Activated gamma-delta T cell treated with anti-CD3 and anti-CD28 coated beads, Interleukin-2, amount 50 U/mL, for 16 hours (primary cell): ENCODE results near the gene CRADD.
"Not testable (repeated sequence)": the region's sequence is repeated elsewhere in the genome, so short reads cannot be mapped to it uniquely, and the experiment has no call there.

ENCODE experiments used
- DNase-seq: peaks from one replicate; pipeline ENCODE4 v3.0.0-alpha.2; 2020; ENCODE audit warnings: low read depth

The CRADD gene

DNA sequence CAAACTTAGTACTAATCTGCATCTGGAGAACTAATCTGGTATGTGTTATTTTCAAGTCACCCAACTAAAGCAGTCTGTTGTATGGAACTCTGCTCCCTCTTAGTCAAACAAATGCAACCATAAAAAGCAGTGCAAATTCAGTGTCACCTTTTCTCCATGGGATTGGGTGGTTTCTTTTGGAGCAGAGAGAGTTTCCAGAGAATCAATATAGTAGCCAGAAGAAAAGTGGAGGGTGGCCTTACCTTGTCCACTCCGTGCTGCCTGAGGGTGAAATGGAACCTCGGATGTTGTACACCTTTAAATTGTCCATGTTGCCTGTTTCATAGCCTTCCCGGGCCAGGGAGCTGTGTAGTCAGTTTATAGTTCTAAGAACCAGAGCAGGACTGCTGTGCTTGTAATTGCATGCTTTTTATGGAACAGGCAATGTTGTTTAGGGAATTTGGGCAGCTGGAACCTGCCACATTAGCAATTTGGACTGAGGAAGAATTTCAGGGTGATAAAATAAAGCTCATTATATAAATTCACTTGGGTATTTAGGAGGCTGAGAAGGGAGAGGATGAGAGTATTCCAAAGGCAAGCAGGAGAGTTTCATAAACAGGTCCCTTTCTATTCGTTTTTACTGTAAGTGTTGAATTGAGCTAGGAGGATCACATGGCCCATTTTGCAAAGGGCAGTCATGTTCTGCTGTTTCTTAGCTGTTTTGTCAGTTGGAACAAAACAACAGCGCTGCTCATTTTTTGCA is 60.5 kb downstream of the CRADD start:
- DNase-seq = no peak

DNA sequence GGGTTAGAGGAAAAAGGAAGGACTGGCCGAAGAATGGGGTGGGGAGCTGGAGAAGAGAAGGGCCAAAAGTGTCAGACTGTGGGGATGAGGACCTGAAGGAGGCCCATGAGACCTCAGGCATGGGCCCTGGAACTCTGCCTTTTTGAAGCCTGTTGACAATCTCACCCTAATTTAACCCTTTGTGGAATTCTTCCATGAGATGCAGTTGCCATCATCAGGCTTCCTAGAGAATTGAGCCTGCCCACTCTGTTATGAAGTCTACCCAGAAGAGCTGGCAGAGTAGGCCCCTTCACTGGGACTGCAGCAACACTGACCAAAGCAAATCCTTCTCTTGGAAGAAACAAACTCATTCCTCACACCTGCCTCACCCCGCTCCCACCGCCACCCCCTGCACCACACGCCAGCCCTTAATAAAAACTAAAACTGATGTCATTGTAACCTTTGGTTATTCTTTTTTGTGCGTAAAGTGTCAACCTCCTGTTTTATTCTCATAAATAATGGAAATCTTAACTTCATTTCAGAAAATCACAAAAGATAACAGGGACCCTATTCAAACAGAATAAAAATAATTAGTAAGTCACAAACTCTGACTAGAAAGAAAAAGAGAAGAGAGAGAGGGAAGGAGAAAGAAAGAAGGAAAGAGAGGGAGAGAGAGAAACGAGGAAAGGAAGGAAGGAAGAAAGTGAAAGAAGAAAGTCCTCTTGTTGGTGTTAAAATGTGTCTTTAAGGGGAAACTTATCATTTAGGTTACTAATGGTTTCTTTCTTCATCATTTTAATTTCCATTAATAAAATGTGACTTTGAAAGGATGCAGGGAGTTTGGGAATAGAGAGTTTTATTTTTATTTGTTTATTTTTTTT is 61.3 kb downstream of the CRADD start:
- no peak for DNase-seq

DNA sequence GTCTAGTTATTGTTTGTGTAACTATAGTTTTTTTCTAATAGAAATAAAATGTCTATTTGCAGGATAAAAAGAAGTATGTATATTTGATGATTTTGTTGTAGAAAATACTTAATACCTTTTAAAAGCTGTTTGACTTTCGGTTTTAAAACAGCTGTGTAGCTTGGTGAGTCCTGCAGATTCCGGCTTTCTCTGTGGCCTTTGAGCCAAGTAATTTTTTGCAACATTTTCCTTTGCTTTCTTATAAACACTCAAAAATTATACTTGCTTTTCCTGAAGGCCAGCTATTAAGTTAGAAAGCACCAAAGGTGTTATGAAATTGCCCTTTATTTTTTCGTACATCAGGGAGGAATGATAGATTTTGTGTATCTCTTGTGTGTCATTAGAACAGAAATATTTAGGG is 63.6 kb downstream of the CRADD start:
- no peak for DNase-seq

DNA sequence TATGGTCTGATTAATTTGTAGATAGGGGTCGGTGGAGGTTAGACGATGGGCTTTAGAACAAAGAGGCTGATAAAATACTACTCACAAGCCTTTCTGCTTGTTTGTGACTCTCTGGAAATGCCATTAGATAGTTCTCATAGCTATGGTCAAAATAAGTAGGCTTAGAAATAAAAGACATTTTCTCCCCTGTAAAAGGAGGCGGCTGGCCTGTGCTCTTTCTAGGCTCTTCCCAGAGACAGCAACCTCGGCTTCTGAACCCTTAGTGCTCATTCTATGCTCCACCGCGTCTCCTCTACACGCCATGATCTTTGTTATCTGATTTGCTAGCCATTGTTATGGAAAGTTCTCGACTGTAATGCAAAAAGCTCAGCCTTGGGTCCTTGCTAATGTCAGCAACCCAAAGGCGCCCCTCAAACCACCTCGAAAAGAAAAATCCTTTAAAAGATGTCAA is 64.5 kb downstream of the CRADD start:
- DNase-seq = no peak

DNA sequence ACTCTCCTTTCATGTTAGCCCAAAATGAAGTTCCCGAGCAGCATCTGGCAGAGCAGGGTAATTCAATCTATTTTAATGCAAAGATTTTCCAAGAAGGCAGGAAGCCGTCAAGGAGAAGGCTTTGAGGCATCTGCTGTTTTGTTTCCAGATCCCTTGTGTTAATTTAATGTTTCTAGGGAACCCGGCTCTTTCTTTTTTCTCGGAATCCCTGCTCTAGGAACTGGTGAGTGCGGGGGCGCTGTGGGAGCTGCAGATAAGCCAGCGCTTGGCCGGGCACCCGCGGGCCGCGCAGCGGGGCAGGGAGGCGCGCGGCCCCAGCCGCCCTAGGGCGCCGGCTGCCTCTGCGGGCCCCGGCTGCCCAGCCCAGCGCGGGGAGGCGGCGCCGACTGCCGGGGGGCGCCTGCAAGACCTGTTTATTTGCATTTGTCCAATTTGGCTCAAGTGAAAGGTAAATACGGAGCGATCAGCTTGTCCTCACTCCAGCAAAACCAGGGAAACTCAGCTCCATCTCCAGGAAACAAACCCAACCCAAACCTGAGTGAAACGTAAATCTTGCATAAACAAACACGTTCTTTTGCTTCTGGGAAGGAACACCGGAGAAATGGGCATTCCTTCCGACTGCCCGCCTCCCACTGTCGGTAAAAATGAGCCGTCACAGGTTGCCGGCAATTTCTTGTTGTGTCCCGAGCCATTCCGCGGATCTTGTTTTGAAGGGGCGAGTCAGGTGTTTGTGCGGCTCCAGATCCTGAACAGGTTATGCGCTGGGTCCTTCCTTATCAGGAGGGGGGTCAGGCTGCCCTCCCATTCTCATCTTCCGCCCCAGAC is 65.1 kb downstream of the CRADD start:
- peak; percentile 7 for DNase-seq

DNA sequence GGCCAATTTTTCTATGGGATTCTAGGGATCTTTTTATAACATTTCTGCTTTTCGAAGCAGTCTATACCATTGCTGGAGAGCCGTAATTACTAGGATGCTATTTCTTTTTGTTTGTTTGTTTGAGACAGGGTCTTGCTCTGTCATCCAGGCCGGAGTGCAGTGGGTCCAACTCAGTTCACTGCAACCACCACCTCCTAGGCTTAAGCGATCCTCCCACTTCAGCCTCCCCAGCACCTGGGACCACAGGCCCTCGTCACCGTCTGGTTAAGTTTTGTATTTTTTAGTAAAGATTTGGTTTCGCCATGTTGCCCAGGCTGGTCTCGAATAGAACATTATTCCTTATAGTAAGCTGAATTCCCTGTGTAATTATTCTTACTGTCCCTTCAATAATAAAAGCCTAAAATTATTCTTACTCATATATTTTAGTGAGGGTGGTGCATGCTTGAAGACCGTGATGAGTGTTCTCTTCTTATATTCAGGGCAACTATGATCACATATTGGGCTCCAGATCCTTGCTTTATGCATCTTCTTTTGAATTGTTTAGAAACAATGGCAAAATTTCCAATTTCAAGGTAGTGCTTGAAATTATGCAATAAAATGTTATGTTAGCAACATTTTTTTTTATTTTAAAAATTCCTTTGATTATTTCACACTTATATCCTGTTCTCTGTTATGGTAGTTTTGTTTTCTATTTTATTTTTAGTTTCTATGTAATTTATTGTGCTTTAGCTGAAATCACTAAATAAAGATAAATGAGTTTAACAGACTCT is 66.2 kb downstream of the CRADD start:
- DNase-seq = no peak

DNA sequence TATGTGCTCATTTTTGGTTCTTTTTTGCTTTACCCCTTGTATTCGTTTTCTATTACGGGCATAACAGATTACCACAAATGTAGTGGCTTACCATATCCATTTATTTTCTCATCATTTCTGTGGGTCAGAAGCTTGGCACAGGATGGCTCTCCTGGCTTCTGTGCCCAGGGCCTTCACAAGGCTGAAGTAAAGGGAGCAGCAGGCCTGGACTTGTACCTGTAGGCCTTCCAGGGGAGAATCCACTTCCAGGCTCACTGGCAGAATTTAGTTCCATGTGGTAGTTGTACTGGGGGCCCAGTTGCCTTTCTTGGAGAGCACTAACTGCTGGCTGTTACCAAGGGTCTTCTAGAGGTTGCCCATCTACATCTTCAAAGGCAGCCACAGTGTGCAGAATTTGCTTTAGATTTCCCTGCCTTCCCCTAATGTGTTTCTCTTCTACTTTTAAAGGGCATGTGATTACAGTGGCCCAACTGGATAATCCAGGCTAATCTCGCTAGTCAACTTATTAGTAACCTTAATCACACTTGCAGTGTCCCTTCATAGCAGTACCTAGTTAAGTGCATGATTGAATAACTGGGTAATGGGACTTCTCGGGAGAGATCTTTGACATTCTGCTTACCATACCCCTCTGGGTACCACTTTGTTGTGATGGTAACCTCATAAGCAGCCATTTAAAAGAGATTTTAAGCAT is 67.0 kb downstream of the CRADD start:
- DNase-seq = no peak

DNA sequence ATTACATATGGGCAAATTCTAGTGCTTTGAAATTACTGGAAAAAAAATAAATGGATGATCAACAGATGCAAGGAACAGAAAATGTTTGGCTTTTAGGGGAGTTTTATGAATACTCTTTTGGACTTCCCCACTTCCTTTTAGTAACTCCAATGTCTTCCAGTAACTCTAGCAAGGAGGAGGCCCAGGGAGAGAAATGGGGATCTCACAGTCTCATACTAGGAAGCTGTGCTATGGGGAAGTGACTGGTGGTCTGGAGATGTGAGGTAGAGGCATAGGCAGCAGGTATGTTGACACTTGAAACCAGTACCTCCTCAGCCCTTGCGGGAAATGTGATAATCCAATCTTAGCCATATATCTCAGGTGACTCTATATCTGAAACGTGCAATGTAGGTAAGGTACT is 68.1 kb downstream of the CRADD start:
- DNase-seq = no peak

DNA sequence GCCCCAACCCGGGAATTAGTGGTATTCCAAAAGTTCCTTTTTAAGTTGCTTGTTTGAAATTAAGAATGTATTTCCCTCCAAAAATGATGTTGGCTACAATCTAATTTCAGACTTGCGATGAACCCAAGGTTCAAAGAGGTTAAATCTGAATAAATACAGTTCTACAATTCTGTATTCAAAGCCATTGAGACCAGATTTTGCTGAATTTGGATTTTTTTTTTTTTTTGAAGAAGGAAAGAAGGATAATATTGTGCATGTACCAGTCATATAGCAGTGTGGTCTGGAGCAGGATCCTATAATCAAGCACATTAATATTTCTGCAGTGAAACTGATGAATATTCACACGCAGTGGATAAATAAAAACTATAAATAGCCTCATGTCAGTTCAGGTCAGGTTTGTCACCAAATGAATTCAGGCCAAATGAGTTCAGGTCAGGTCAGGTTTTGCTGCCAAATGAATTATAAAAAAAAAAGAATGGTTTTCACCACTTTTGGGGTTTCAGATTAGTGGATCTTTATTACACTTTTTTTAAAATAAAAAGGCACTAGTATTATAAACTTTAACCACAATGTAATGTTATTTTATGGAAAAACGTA is 69.5 kb downstream of the CRADD start:
- DNase-seq = no peak

DNA sequence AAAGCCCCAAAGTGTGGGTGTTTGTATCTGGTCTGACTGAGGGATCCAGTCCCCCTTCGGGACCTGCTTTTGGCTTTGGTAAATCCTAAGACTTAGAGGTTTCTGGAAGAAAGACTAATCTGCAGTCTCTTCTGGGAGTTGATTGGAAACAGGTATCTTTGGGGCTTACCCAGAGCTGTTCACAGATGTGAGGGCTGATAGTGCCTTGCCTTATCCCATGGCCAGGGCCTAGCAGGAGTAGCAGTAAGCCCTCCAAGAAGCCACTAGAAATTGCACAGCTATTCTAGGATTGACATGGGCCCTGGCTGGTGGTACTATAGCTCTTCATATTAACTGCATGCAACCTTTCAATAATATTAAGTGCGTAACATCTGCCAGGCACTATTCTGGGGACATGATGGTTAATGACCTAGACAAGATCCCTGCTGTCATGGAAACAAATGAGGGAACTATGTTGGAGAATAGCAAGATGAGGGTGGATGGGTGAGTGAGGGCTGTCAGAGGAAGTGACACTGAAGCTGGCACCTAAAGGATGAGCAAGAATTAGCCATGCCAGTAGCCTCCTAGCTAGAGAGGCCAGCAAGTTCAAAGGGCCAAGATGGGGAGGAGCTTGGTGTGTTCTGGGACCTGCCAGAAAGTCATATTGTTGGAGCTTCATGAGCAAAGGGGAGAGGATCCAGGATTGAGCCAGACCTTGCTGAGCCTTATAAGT is 71.7 kb downstream of the CRADD start:
- no peak for DNase-seq

DNA sequence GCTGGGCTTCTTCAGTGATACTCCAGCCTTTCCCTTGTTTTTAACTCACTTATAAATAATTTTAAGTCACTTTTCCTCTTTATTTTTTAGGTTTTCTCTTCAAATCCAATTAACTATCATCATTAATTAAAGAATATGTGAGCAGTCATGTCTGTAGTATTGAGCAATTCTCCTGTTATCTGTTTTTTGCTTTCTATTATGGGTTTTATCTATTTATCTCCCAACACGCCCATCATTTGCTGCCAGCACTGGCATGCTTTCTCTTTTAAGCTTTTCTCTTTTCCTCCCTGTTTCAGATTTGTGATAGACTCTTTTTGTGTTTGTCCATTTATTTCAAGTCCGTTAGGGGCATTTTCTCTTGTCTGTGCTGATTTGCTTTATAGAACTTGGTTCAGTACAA is 72.3 kb downstream of the CRADD start:
- DNase-seq = no peak

DNA sequence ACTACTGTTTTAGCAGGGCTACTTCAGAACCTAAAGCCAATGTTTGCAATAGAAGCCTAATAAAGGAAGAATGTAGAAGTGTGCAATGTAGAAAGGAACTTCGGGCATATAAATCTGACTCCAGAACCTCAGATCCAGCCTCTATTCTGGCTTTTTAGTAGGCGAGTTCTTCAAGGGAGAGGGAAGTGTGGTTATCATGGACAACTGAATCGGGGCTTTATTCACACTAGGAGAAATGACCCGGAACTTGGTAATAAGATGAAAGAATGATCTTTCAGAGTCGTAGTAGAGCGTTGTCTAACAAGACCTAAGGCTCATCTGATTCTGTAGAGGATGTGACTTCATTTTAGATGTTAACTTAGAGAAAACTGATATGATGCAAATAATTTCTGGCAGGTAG is 72.9 kb downstream of the CRADD start:
- no peak for DNase-seq

DNA sequence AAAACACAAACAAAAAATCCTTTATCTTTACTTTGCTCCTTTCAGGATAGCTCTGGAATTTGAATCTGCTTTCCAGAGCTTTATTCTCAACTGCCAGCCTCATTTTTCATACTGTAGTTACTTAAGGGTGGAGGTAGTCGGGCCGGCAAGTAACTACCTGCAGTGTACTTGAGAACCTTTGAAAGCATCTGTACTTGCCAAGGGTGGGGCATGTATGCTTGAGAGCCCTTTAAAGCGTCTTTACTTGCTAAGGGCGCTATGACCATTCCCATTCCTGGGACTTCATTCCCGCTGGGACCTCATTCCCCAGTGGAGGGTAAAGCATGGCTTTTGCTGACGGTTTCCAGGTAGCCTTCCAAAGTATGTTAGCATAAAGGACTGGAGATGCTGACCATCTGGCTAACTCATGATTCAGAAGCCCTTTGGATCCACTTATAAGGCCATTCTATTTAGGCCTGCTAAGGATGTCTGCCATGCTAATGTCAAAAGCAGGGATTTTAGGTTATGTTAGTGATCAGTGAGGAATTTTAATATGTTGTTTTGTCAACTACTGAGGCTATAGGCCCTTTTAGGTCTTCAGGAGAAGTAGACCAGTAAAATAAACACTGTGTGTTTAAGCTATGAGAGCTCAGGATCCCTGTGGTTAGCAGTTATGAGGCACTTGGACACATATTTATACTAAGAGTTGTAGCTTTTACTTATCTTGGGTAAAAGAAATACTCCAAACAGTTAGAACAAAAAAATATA is 74.9 kb downstream of the CRADD start:
- DNase-seq = no peak

DNA sequence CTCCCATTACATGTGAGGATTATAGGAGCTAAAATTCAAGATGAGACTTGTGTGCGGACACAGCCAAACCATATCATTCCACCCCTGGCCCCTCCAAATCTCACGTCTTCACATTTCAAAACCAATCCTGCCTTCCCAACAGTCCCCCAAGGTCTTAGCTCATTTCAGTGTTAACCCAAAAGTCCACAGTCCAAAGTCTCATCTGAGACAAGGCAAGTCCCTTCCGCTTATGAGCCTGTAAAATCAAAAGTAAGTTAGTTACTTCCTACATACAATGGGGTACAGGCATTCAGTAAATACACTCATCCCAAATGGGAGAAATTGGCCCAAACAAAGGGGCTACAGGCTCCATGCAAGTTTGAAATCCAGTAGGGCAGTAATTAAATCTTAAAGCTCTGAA is 76.1 kb downstream of the CRADD start:
- DNase-seq = no peak

DNA sequence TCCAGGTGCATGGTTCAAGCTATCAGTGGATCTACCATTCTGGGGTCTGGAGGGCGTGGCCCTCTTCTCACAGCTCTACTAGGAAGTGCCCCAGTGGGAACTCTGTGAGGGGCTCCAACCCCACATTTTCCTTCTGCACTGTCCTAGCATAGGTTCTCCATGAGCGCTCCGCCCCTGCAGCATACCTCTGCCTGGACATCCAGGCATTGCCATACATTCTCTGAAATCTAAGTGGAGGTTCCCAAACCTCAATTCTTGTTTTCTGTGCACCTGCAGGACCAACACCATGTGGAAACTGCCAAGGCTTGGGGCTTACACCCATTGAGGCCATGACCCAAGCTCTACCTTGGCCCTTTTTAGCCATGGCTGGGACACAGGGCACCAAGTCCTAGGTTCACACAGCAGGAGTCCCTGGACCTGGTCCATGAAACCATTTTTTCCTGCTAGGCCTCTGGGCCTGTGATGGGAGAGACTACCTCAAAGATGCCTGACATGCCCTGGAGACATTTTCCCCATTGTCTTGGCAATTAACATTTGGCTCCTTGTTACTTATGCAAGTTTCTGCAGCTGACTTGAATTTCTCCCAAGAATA is 76.8 kb downstream of the CRADD start:
- DNase-seq = no peak

DNA sequence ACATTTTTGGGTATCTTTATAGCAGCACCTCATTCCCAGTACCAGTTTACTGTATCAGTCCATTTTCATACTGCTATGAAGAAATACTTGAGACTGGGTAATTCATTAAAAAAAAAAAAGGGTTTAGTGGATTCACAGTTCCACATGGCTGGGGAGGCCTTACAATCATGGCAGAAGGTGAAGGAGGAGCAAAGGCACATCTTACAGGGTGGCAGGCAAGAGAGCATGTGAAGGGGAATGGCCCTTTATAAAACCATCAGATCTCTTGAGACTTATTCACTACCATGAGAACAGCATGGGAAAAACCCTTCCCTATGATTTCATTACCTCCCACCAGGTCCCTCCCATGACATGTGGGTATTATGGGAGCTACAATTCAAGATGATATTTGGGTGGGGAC is 77.7 kb downstream of the CRADD start:
- not testable (repeated sequence) for DNase-seq

DNA sequence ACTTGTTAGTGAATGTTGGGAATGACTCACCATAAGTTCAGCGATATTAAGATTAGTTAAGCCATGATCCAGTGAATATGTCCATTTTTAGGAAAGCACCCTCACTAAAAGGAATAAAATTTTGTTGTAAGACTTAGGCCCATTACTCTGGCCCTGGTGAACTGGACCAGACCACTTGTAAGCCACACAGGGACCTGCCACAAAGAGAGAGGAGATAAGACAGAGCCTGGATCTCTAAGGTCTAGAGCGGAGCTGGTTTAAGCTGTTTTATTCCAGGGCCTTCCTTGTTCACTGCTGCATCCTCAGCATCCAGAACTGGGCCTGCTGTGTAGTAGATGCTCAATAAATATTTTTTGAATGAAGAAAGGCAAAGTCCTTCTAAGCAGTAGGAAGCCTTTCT is 79.1 kb downstream of the CRADD start:
- no peak for DNase-seq

DNA sequence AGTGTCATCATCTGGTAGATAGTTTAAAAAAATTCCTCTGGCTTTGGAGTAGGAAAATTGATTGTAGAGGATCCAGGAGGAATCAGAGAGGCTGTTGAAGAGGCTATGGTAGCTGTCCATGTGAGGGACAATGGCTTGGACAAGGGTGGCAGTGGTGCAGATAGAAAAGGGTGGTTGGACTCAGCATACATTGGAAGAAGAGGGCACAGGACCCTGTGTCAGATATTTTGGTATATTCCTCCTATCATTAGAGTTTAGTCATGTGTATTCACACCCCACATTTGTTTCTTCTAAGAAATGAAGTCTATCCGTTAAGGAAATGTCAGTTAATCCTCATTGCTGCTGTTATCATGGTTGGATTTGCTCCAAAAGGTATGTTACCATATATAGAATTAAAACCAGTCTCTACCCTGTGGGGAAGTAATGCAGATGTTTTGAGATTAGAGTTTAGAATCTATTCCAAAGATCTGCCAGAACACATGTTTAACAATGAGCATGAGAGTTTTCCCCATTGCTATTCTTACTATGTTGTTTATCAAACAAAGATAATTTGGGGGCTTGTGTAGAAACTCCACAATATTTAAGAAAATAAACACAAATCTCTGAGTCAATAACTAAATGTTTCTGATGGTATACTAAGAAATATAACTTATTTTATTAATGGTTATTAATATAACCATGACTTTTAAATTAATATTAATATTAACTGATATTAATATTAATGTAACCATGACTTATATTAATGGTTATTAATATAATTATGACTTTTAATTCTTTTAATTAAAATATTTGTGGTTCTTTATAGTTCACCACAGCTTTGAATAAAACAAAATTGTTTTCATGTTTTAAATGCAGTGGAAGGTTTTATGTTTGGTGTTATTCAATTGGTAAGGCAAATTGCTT is 80.9 kb downstream of the CRADD start:
- DNase-seq = no peak
